ENCODE data around the gene ACTBL2. TPM values are rescaled to one million over a fixed set of nuclear protein-coding genes. Genes with fewer than 3 reads are reported as not detected.

ACTBL2 gene
- total and polyA plus RNA-seq, 2 donors: 0.07 TPM; not detected in 1

- H3K4me3 ChIP-seq (ENCODE audit: low read length in 2 of 2): no peak overlapping the region
- 91% methylated on average over 1 of the region's 1 CpG for WGBS
These were observed 28.7 kb upstream of the ACTBL2 start for GRCh38 chr5:57511321-57511720.

GRCh38 chr5:57509501-57510260 lies 27.1 kb upstream of the ACTBL2 start:
- WGBS: 50% methylated on average over 3 of the region's 3 CpGs
- H3K4me1 ChIP-seq (ENCODE audit: control insufficient read depth in 2 of 2, insufficient read depth in 2 of 2, low read length in 2 of 2): no peaks in the 10 kb centered on the region
- H3K4me3 ChIP-seq (ENCODE audit: low read length in 2 of 2): no peak overlapping the region
- no peak overlapping the region for H3K27ac ChIP-seq (ENCODE audit: low read depth in 1 of 2, low read length in 1 of 2)
- no peaks in the 10 kb centered on the region for H3K27me3 ChIP-seq (ENCODE audit: control insufficient read depth in 2 of 2, insufficient read depth in 1 of 2, low read length in 1 of 2)
- H3K36me3 ChIP-seq (ENCODE audit: control insufficient read depth in 2 of 2, insufficient read depth in 2 of 2, low read length in 1 of 2): no peaks in the 10 kb centered on the region
- DNase-seq (ENCODE audit: low read depth in 6 of 9, low spot score in 9 of 9): no peak
- no peaks in the 10 kb centered on the region for H3K9me3 ChIP-seq (ENCODE audit: control insufficient read depth in 2 of 2, insufficient read depth in 1 of 2, low read length in 1 of 2)

More at GRCh38 chr5:57511321-57511720, 28.7 kb upstream of the ACTBL2 start:
- Histone ChIP-seq H3K9me3 (ENCODE audit: control insufficient read depth in 2 of 2, insufficient read depth in 1 of 2, low read length in 1 of 2) (no peaks in the 10 kb centered on the region), H3K36me3 (ENCODE audit: control insufficient read depth in 2 of 2, insufficient read depth in 2 of 2, low read length in 1 of 2) (no peaks in the 10 kb centered on the region), H3K4me1 (ENCODE audit: control insufficient read depth in 2 of 2, insufficient read depth in 2 of 2, low read length in 2 of 2) (no peaks in the 10 kb centered on the region), H3K27me3 (ENCODE audit: control insufficient read depth in 2 of 2, insufficient read depth in 1 of 2, low read length in 1 of 2) (no peaks in the 10 kb centered on the region), H3K27ac (ENCODE audit: low read depth in 1 of 2, low read length in 1 of 2) (no peak overlapping the region)
- no peak for DNase-seq (ENCODE audit: low read depth in 6 of 9, low spot score in 9 of 9)

GRCh38 chr5:57508211-57508610 lies 25.6 kb upstream of the ACTBL2 start:
- WGBS: 93% methylated on average over 2 of the region's 2 CpGs
- no peaks in the 10 kb centered on the region for H3K4me1 ChIP-seq (ENCODE audit: control insufficient read depth in 2 of 2, insufficient read depth in 2 of 2, low read length in 2 of 2)

GRCh38 chr5:57505272-57506200 lies 22.9 kb upstream of the ACTBL2 start:
- Histone ChIP-seq H3K4me3 (ENCODE audit: low read length in 2 of 2) (no peak overlapping the region), H3K27me3 (ENCODE audit: control insufficient read depth in 2 of 2, insufficient read depth in 1 of 2, low read length in 1 of 2) (no peaks in the 10 kb centered on the region), H3K4me1 (ENCODE audit: control insufficient read depth in 2 of 2, insufficient read depth in 2 of 2, low read length in 2 of 2) (no peaks in the 10 kb centered on the region), H3K9me3 (ENCODE audit: control insufficient read depth in 2 of 2, insufficient read depth in 1 of 2, low read length in 1 of 2) (no peaks in the 10 kb centered on the region), H3K27ac (ENCODE audit: low read depth in 1 of 2, low read length in 1 of 2) (no peak overlapping the region), H3K36me3 (ENCODE audit: control insufficient read depth in 2 of 2, insufficient read depth in 2 of 2, low read length in 1 of 2) (no peaks in the 10 kb centered on the region)
- no peak for DNase-seq (ENCODE audit: low read depth in 6 of 9, low spot score in 9 of 9)
- 95% methylated on average over 5 of the region's 5 CpGs for WGBS

More at GRCh38 chr5:57508211-57508610, 25.6 kb upstream of the ACTBL2 start:
- H3K36me3 ChIP-seq (ENCODE audit: control insufficient read depth in 2 of 2, insufficient read depth in 2 of 2, low read length in 1 of 2): no peaks in the 10 kb centered on the region
- H3K27me3 ChIP-seq (ENCODE audit: control insufficient read depth in 2 of 2, insufficient read depth in 1 of 2, low read length in 1 of 2): no peaks in the 10 kb centered on the region
- no peaks in the 10 kb centered on the region for H3K9me3 ChIP-seq (ENCODE audit: control insufficient read depth in 2 of 2, insufficient read depth in 1 of 2, low read length in 1 of 2)
- H3K27ac ChIP-seq (ENCODE audit: low read depth in 1 of 2, low read length in 1 of 2): no peak overlapping the region
- no peak overlapping the region for H3K4me3 ChIP-seq (ENCODE audit: low read length in 2 of 2)
- DNase-seq (ENCODE audit: low read depth in 6 of 9, low spot score in 9 of 9): no peak

DNA sequence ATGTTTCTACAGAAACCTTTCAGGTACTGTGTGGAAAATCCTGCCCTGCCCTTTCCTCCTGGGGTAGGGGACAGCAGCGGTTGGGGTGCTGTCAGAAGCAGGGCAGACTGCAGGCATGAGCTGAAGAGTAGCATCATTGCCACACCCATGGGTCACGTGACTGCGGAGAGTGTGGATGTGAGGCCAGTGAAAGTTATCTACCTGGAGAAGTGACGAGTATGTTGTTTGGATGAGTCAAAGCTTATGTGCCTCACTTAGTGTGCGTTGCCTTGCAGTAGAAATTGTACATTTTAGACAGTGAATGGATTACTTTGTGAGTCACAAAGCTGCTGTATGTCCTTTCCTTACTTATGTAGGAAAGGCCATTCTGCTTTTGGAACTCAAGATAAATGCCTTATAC lies 21.7 kb upstream of the ACTBL2 start:
- Histone ChIP-seq H3K4me1 (ENCODE audit: control insufficient read depth in 2 of 2, insufficient read depth in 2 of 2, low read length in 2 of 2) (no peaks in the 10 kb centered on the region), H3K27ac (ENCODE audit: low read depth in 1 of 2, low read length in 1 of 2) (no peak overlapping the region), H3K27me3 (ENCODE audit: control insufficient read depth in 2 of 2, insufficient read depth in 1 of 2, low read length in 1 of 2) (no peaks in the 10 kb centered on the region), H3K4me3 (ENCODE audit: low read length in 2 of 2) (no peak overlapping the region), H3K9me3 (ENCODE audit: control insufficient read depth in 2 of 2, insufficient read depth in 1 of 2, low read length in 1 of 2) (no peaks in the 10 kb centered on the region), H3K36me3 (ENCODE audit: control insufficient read depth in 2 of 2, insufficient read depth in 2 of 2, low read length in 1 of 2) (no peaks in the 10 kb centered on the region)
- no peak for DNase-seq (ENCODE audit: low read depth in 6 of 9, low spot score in 9 of 9)
- WGBS: 97% methylated on average over 5 of the region's 5 CpGs

DNA sequence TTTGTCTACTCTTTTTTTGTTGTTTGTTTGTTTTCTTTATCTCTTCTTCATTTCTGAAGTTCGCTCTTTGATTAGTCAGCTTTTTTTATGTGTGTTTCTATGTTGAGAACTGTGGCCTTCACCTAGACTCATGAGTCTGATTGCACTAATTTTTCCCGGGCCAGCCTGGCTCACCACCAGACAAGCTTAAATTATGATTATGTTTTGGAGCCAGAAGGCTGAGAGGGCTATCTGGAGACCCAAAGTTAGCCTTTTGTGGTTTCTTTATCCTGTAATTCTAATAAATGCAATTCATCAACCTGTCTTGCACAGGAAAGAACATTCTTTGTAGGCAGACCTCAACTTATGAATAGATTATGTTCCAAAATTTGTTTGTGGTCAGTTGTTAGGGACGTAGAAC lies 20.8 kb upstream of the ACTBL2 start:
- no peak overlapping the region for H3K27ac ChIP-seq (ENCODE audit: low read depth in 1 of 2, low read length in 1 of 2)
- 77% methylated on average over 3 of the region's 3 CpGs for WGBS

GRCh38 chr5:57501414-57502201 lies 19.0 kb upstream of the ACTBL2 start:
- Histone ChIP-seq H3K4me3 (ENCODE audit: low read length in 2 of 2) (no peak overlapping the region), H3K4me1 (ENCODE audit: control insufficient read depth in 2 of 2, insufficient read depth in 2 of 2, low read length in 2 of 2) (no peaks in the 10 kb centered on the region), H3K9me3 (ENCODE audit: control insufficient read depth in 2 of 2, insufficient read depth in 1 of 2, low read length in 1 of 2) (no peaks in the 10 kb centered on the region), H3K27me3 (ENCODE audit: control insufficient read depth in 2 of 2, insufficient read depth in 1 of 2, low read length in 1 of 2) (no peaks in the 10 kb centered on the region), H3K36me3 (ENCODE audit: control insufficient read depth in 2 of 2, insufficient read depth in 2 of 2, low read length in 1 of 2) (no peaks in the 10 kb centered on the region), H3K27ac (ENCODE audit: low read depth in 1 of 2, low read length in 1 of 2) (peak overlapping the region in 1 of 2 donors; percentile 14)
- WGBS: 60% methylated on average over 7 of the region's 7 CpGs
- DNase-seq (ENCODE audit: low read depth in 6 of 9, low spot score in 9 of 9): no peak

More for the DNA sequence above, 20.8 kb upstream of the ACTBL2 start:
- no peak overlapping the region for H3K4me3 ChIP-seq (ENCODE audit: low read length in 2 of 2)
- no peaks in the 10 kb centered on the region for H3K4me1 ChIP-seq (ENCODE audit: control insufficient read depth in 2 of 2, insufficient read depth in 2 of 2, low read length in 2 of 2)
- H3K36me3 ChIP-seq (ENCODE audit: control insufficient read depth in 2 of 2, insufficient read depth in 2 of 2, low read length in 1 of 2): no peaks in the 10 kb centered on the region
- DNase-seq (ENCODE audit: low read depth in 6 of 9, low spot score in 9 of 9): no peak
- no peaks in the 10 kb centered on the region for H3K9me3 ChIP-seq (ENCODE audit: control insufficient read depth in 2 of 2, insufficient read depth in 1 of 2, low read length in 1 of 2)
- no peaks in the 10 kb centered on the region for H3K27me3 ChIP-seq (ENCODE audit: control insufficient read depth in 2 of 2, insufficient read depth in 1 of 2, low read length in 1 of 2)

GRCh38 chr5:57499262-57500050 lies 16.8 kb upstream of the ACTBL2 start:
- 39% methylated on average over 8 of the region's 8 CpGs for WGBS
- DNase-seq (ENCODE audit: low read depth in 6 of 9, low spot score in 9 of 9): peak in 5 of 9 donors; percentile 5 to 51 (median 11)
- Histone ChIP-seq H3K9me3 (ENCODE audit: control insufficient read depth in 2 of 2, insufficient read depth in 1 of 2, low read length in 1 of 2) (no peaks in the 10 kb centered on the region), H3K27ac (ENCODE audit: low read depth in 1 of 2, low read length in 1 of 2) (no peak overlapping the region), H3K27me3 (ENCODE audit: control insufficient read depth in 2 of 2, insufficient read depth in 1 of 2, low read length in 1 of 2) (no peaks in the 10 kb centered on the region), H3K4me1 (ENCODE audit: control insufficient read depth in 2 of 2, insufficient read depth in 2 of 2, low read length in 2 of 2) (peaks cover 6 to 8% of the 10 kb centered on the region in 2 donors), H3K4me3 (ENCODE audit: low read length in 2 of 2) (no peak overlapping the region), H3K36me3 (ENCODE audit: control insufficient read depth in 2 of 2, insufficient read depth in 2 of 2, low read length in 1 of 2) (no peaks in the 10 kb centered on the region)

All from thymus (tissue), 11 donors.